ENCODE data around the gene LTC4S.
"Not testable (repeated sequence)": the region's sequence is repeated elsewhere in the genome, so short reads cannot be mapped to it uniquely, and the experiment has no call there.

Gene LTC4S

DNA sequence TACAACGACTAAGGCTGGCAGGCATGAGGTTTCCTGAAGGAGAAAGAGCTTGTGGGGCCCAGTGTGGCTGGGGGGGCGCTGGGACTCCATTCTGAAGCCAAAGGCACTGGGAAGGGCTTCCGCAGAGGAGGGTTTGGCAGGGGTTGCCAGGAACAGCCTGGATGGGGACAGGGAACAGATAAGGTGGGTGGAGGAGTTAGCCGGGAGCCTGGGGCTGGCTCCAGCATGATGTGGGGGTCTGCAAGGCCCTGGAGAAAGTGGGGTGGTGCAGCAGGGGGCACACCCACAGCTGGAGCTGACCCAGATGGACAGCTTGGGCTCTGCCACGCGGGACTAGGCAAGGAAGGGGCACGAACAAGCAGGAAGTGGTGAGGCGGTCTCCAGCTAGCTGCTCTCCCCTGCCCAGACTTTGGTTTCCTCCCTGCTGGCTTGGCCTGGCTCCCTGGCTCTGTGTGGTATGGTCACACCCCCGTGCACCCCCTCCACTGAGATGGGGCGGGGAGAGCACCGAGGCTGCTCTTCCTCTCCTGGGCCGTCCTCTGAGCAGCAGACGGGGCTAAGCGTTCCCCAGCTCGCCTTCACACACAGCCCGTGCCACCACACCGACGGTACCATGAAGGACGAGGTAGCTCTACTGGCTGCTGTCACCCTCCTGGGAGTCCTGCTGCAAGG, at the start of gene LTC4S:
Gene LTC4S, plus strand, starts transcription at position 519 of the 672 bp plus-strand sequence. Its CDS starts 95 bp downstream, at position 614.
- no peak for DNase-seq (ENCODE audit: low read depth in 2 of 2)

DNA sequence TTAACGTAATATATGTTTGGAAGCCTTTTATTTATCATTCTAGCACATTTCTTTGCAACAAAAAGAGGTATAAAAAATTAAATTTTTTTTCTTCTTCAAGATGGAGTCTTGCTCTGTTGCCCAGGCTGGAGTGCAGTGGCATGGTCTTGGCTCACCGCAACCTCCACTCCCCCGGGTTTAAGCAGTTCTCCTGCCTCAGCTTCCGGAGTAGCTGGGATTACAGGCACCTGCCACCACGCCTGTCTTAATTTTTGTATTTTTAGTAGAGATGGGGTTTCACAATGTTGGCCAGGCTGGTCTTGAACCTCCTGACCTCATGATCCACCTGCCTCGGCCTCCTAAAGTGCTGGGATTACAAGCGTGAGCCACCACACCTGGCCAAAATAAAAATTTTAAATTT, 49.7 kb upstream of the LTC4S start:
- not testable (repeated sequence) for DNase-seq (ENCODE audit: low read depth in 2 of 2)

- DNase-seq (ENCODE audit: low read depth in 2 of 2): no peak
Measured at GRCh38 chr5:179746872-179747271, 46.9 kb upstream of the LTC4S start.

- DNase-seq (ENCODE audit: low read depth in 2 of 2): no peak
Measured at GRCh38 chr5:179747811-179748210, 46.0 kb upstream of the LTC4S start.

DNA sequence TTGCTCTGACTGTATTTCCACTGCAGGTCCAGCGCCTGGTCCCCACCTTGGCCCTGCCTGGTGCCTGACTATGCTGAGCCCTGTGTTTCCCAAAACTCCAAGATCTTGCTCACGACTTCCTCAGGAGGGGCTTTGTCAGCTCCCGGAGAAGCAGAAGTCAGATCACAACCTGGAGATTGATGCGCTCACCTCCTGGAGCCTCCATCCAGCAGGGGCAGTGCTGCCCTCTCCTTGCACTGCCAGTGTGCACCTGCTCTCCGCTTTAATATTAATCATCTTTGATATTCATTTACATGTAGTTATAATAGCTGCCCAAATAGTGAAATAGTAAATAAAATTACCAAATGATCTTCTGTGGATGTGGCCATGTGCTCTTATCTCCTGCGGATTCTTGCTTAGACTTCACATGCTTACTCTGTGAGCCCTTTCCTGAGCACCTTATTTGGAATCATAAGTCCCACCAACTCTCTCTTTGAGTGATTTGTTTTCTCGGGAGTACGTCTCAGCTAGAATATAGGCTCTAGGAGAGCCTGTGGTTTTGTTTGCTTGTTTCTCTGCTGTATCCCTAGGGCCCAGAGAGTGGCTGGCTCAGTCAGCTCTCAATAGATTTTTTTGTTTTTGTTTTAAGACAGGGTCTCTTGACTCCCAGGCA, 43.8 kb upstream of the LTC4S start:
- DNase-seq (ENCODE audit: low read depth in 2 of 2): no peak

GRCh38 chr5:179753971-179754370, 39.8 kb upstream of the LTC4S start:
- DNase-seq (ENCODE audit: low read depth in 2 of 2): no peak

DNA sequence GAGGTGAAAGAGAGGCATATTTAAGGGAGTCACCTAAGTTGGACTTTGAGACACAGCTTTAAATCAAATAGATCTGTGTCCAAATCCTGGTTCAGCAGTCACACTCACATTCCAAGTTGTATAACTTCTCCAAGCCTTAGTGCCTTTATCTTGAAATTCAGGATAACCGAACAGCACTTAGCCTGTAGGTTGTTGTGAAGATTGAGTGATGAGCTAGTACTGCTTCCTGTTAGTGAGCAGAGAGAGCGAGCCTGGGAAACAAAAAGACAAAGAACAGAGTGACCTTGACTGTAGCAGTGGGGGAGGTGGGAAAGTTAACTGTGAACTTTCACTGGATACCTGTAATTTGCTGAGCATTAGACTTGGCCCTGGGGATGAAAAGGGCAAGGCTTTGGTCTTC, 38.8 kb upstream of the LTC4S start:
- DNase-seq (ENCODE audit: low read depth in 2 of 2): no peak

GRCh38 chr5:179758955-179759354, 34.8 kb upstream of the LTC4S start:
- no peak for DNase-seq (ENCODE audit: low read depth in 2 of 2)

GRCh38 chr5:179759581-179760551, 33.9 kb upstream of the LTC4S start:
- DNase-seq (ENCODE audit: low read depth in 2 of 2): peak; percentile 3 to 16

DNA sequence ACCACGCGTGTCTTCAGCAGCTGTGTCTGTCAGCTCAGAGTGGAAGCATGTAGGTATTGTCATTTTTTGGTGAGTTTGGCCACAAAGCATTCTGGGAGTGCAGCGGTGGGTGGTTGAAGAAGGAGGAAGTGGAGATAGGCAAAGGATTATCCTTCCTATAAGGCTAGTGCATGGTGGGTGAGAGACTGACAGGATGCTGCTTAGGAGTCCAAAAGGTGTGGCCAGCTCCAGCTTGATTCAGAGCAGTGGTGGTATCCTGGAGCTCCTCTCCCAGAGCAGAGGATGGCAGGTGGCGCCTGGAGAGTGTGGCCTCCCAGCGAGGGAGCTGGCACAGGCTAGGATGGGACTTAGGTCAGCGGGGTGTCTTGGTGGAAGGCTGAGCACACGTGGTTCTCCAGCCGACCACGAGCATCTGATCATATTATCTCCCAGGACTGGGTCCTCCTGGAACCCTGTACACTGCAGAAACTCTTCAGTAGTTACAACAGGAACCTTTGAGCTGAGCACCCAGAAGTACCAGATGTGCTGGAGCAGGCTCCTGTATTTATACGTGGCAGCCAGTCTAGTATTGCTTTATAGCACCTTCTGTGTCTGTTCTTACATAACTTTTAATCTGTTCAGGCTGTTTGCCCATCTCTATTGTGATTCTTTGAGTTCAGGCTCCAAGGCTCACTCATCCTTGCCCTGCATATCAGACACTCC, 31.6 kb upstream of the LTC4S start:
- DNase-seq (ENCODE audit: low read depth in 2 of 2): no peak

DNA sequence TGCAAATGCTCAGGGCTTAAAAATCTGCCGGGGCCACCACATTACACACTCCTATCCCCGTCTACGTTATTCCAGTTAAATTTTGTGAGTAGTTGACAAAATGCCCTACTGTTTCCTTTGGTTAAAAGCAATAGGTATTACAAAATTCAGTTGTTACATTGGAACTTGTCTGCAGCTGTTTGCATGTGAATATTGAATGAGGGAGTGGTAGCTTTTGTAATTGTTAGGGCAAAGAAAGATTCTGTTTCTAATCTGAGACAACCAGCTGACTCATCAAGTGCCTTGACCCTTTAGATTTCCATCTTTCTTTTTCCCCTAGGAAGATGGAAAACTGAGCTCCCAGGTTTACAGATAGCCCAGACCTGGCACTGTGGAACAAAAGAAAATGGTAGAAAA, 31.0 kb upstream of the LTC4S start:
- DNase-seq (ENCODE audit: low read depth in 2 of 2): no peak

GRCh38 chr5:179763215-179763945, 30.4 kb upstream of the LTC4S start:
- DNase-seq (ENCODE audit: low read depth in 2 of 2): peak; percentile 18 to 32

DNA sequence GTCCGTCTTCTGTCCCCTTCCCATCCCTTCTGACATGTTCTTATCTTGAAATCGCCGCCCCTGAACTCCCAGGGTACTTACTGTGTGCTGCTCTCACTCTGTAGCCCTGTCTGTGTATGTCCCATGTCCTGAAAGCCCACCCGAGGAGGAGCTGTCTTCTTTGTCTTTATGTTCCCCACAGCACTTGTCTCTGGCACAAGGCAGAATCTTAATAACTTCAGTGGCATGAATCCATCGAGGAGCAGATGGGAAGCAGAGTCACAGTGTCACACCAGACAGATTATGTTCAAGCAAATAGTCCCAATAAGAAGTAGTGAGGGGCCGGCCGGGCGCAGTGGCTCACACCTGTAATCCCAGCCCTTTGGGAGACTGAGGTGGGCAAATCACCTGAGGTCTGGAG, 29.7 kb upstream of the LTC4S start:
- DNase-seq (ENCODE audit: low read depth in 2 of 2): no peak

DNA sequence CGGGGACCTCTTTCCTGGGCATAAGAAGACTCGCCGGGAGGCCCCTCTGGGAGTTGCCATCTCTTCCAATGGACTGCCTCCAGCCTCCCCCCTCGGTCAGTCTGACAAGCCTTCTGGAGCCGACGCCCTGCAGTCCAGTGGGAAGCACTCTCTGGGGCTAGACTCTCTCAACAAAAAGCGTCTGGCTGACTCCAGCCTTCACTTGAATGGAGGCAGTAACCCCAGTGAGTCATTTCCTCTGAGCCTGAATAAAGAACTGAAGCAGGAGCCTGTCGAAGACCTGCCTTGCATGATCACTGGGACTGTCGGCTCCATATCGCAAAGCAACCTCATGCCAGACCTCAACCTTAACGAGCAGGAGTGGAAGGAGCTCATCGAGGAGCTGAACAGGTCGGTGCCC, 28.4 kb upstream of the LTC4S start:
- DNase-seq (ENCODE audit: low read depth in 2 of 2): no peak

DNA sequence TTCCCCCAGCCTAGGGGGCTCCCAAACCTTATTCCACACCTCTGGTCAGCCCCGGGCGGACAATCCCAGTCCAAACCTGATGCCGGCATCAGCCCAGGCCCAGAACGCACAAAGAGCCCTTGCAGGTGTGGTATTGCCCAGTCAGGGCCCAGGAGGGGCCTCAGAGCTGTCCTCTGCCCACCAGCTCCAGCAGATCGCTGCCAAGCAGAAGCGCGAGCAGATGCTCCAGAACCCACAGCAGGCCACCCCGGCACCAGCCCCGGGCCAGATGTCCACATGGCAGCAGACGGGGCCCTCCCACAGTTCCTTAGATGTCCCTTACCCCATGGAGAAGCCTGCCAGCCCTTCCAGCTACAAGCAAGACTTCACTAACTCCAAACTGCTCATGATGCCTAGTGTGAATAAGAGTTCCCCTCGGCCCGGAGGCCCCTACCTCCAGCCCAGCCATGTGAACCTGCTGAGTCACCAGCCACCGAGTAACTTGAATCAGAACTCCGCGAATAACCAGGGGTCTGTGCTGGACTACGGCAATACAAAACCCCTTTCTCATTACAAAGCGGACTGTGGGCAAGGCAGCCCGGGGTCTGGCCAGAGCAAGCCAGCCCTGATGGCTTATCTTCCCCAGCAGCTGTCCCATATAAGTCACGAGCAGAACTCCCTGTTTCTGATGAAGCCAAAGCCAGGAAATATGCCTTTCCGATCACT, 27.6 kb upstream of the LTC4S start:
- DNase-seq (ENCODE audit: low read depth in 2 of 2): no peak

DNA sequence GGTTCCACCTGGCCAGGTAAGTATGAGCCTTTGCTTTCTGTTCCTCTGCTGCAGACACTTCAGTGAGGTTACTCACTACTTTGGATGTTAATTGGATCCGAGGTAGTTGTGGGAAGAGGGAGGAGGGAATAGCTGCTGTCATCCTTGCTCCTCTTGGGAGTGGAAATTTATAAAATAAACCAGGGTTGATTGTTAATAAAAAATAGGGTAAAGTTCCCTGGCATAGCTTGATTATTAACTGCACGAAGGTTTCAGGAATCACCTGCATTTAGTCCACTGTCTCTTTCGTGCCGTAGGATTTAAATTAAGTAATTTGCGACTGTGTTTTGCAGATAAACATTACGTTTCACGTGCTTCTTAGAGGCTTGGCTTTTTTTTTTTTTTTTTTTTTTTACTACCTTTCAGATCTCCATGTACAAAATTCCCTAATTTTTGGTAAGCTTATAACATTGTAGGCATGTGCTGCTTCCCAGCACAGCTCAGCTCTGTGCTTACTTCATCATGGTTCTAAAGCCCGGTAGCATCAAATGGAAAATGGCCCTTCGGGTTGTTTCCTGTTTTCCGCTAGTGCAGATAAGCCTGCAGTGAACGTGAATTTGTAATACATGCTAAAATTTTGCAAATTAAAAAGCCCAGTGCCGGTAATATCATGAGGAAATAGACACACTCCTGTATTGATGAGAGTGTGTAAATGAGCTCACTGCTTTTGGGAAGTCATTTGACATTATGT, 26.9 kb upstream of the LTC4S start:
- DNase-seq (ENCODE audit: low read depth in 2 of 2): no peak

DNA sequence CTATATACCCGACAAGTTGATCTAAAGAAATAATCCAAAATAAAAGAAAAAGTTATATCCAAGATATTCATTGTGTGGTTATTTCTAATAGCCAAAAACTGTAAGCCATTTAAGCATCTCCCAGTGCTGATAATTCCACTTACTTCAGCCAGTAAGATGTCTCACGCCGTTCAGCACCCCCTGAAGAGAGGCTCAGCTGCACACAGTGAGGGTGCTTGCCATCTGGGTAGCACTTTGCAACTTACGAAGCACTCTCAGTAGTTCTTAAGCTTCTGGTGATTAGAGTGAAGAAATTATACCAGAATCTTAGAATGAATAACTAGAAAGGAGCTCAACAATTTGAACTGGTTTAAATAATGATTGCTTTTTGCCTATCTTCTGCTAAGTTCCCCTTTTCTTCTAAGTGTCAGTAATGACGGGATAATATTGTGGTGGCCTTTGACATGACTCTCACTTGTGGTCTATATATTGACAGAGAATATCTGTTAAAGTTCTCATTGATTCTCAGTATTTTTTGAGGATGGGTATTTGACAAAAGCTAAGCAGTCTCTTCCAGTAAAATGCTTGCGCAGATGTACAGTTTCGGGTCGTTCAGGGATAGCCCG, 26.2 kb upstream of the LTC4S start:
- DNase-seq (ENCODE audit: low read depth in 2 of 2): no peak

DNA sequence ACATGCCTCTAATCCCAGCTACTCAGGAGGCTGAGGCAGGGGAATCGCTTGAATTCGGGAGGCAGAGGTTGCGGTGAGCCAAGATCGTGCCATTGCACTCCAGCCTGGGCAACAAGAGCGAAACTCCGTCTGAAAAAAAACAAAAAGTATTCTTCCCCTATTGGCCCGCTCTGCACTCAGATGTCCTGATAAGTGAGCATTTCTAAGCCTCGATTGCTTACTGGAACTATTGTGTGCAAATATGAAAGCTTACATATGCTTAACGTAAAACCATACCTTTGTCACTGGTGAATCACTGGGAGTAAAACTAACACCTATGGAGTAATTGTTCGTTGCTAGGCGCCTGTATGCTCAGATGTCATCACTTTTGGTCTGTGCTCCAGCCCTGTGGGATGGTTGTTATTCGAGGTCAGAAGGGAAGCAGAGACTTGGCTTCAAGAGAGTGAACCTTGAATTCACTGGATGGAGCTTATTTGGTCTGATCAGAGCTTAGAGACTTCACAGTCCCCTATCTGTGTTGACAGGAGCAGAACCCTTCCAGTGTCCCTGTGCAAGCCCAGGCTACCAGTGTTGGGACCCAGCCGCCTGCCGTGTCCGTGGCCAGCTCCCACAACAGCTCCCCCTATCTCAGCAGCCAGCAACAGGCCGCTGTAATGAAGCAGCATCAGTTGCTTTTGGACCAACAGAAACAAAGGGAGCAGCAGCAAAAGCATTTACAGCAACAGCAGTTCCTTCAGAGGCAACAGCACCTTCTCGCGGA, 25.3 kb upstream of the LTC4S start:
- no peak for DNase-seq (ENCODE audit: low read depth in 2 of 2)

DNA sequence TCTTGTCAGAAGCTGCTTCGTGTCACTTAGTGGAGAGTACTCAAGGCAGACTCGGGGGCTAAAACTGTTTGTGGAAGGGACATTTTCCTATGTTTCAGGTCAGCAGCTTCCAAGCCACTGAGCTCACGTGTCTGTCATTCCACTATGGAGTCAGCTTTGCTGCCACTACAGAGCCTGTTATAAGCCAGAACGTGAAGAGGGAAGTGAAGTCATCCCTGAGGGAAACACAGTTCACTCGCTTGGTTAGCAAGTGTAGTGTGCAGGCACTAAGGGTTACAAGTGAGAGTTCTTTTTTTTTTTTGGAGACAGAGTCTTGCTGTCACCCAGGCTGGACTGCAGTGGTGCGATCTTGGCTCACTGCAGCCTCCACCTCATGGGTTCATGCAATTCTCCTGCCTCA, 24.5 kb upstream of the LTC4S start:
- DNase-seq (ENCODE audit: low read depth in 2 of 2): no peak
